Measurements from ENCODE around the gene TMEM18. TPM values are rescaled to one million over a fixed set of nuclear protein-coding genes. Genes with fewer than 3 reads are reported as not detected.

TMEM18 gene
- total and polyA plus RNA-seq, 2 of the 13 experiments (the other 11 are each of a cell fraction or from before 2014, with no cell fraction given) = 45.9 to 49.4 TPM

DNA sequence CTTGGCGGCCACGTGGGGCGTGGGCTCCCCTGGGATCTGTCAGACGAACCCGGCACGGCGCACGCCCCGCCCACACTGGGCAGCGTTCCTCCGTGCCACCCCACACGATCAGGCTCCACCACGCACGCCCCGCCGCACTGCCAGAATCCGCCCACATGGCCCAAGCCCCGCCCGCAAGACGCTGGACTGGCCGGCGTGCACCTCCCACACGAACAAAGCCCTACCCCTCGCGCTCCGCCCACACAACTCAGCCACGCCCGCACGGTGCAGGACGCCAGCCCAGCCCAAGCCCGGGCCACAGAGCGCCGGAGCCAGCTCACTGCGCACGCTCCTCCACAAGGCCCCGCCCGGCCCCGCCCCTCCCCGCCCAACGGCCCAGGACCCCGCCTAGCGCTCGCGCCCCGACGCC lies 555 bp downstream of the TMEM18 start (continued):
- TF ChIP-seq, protein P1, sequence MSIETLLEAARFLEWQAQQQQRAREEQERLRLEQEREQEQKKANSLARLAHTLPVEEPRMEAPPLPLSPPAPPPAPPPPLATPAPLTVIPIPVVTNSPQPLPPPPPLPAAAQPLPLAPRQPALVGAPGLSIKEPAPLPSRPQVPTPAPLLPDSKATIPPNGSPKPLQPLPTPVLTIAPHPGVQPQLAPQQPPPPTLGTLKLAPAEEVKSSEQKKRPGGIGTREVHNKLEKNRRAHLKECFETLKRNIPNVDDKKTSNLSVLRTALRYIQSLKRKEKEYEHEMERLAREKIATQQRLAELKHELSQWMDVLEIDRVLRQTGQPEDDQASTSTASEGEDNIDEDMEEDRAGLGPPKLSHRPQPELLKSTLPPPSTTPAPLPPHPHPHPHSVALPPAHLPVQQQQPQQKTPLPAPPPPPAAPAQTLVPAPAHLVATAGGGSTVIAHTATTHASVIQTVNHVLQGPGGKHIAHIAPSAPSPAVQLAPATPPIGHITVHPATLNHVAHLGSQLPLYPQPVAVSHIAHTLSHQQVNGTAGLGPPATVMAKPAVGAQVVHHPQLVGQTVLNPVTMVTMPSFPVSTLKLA (IDR thresholded peaks at IDR 0.05) = peak; percentile 93
- no peak for TF ChIP-seq ZSCAN30 (CRISPR knock-in tag; IDR thresholded peaks at IDR 0.05)
- TF ChIP-seq MAZ (IDR thresholded peaks at IDR 0.05; ENCODE audit: borderline replicate concordance, low read depth, low read length) = 0 out of 2 replicates have a peak, but pooled peaks have one; percentile 5
- peak; percentile 30; the same call in 1 of the 2 replicates for TF ChIP-seq MAZ (CRISPR knock-in tag; IDR thresholded peaks at IDR 0.05; ENCODE audit: low read depth)
- TF ChIP-seq, protein P2, sequence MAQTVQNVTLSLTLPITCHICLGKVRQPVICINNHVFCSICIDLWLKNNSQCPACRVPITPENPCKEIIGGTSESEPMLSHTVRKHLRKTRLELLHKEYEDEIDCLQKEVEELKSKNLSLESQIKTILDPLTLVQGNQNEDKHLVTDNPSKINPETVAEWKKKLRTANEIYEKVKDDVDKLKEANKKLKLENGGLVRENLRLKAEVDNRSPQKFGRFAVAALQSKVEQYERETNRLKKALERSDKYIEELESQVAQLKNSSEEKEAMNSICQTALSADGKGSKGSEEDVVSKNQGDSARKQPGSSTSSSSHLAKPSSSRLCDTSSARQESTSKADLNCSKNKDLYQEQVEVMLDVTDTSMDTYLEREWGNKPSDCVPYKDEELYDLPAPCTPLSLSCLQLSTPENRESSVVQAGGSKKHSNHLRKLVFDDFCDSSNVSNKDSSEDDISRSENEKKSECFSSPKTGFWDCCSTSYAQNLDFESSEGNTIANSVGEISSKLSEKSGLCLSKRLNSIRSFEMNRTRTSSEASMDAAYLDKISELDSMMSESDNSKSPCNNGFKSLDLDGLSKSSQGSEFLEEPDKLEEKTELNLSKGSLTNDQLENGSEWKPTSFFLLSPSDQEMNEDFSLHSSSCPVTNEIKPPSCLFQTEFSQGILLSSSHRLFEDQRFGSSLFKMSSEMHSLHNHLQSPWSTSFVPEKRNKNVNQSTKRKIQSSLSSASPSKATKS (CRISPR knock-in tag; IDR thresholded peaks at IDR 0.05) = no peak
- TF ChIP-seq CHD4 (IDR thresholded peaks at IDR 0.05; ENCODE audit: borderline replicate concordance, low read length) = no peak
- 0 out of 2 replicates have a peak, but pooled peaks have one; percentile 5 for TF ChIP-seq ZNF362 (CRISPR knock-in tag; IDR thresholded peaks at IDR 0.05; ENCODE audit: borderline replicate concordance)
- TF ChIP-seq, protein P3, sequence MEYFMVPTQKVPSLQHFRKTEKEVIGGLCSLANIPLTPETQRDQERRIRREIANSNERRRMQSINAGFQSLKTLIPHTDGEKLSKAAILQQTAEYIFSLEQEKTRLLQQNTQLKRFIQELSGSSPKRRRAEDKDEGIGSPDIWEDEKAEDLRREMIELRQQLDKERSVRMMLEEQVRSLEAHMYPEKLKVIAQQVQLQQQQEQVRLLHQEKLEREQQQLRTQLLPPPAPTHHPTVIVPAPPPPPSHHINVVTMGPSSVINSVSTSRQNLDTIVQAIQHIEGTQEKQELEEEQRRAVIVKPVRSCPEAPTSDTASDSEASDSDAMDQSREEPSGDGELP (IDR thresholded peaks at IDR 0.05; ENCODE audit: borderline replicate concordance, low read depth) = no peak; the same call in 1 of the 2 replicates
- no peak for TF ChIP-seq ZNF260 (CRISPR knock-in tag; IDR thresholded peaks at IDR 0.05; ENCODE audit: borderline replicate concordance, low read depth)
- peak; percentile 68; the same call in 1 of the 2 replicates for TF ChIP-seq ETV6 (CRISPR knock-in tag; conservative IDR thresholded peaks at IDR 0.05)
- no peak for TF ChIP-seq ZNF605 (CRISPR knock-in tag; IDR thresholded peaks at IDR 0.05)
- no peak; the same call in 1 of the 2 replicates for TF ChIP-seq SPEN (CRISPR knock-in tag; IDR thresholded peaks at IDR 0.05; ENCODE audit: low read depth)
- TF ChIP-seq ZNF280D (CRISPR knock-in tag; IDR thresholded peaks at IDR 0.05) = no peak
- TF ChIP-seq ZNF839 (CRISPR knock-in tag; IDR thresholded peaks at IDR 0.05; ENCODE audit: borderline replicate concordance) = no peak
- TF ChIP-seq ZNF33B (CRISPR knock-in tag; IDR thresholded peaks at IDR 0.05) = no peak
- TF ChIP-seq, protein P4, sequence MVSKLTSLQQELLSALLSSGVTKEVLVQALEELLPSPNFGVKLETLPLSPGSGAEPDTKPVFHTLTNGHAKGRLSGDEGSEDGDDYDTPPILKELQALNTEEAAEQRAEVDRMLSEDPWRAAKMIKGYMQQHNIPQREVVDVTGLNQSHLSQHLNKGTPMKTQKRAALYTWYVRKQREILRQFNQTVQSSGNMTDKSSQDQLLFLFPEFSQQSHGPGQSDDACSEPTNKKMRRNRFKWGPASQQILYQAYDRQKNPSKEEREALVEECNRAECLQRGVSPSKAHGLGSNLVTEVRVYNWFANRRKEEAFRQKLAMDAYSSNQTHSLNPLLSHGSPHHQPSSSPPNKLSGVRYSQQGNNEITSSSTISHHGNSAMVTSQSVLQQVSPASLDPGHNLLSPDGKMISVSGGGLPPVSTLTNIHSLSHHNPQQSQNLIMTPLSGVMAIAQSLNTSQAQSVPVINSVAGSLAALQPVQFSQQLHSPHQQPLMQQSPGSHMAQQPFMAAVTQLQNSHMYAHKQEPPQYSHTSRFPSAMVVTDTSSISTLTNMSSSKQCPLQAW (CRISPR knock-in tag; IDR thresholded peaks at IDR 0.05) = no peak; the same call in 1 of the 2 replicates
- 0 out of 2 replicates have a peak, but pooled peaks have one; percentile 14 for TF ChIP-seq EED (CRISPR knock-in tag; IDR thresholded peaks at IDR 0.05)
- no peak; the same call in 1 of the 2 replicates for TF ChIP-seq SALL2 (CRISPR knock-in tag; IDR thresholded peaks at IDR 0.05)
- TF ChIP-seq KAT2B (IDR thresholded peaks at IDR 0.05; ENCODE audit: borderline replicate concordance, low read depth, low read length) = no peak

Measured in HepG2 (cell line).